ENCODE measurements around the gene TMEM164.
A peak's percentile ranks its signal among the peaks of the same experiment; 100 is the strongest.

- TF ChIP-seq CTCF (IDR thresholded peaks at IDR 0.05): peak in 1 of 12 donors; percentile 19
- no peak for TF ChIP-seq POLR2A (IDR thresholded peaks at IDR 0.05)
Observed at GRCh38 chrX:110212299-110212698, 209.4 kb downstream of the TMEM164 start.

Measured in heart left ventricle (tissue), 13 donors.